Gastroesophageal sphincter (tissue), 3 donors: ENCODE measurements around the gene RPS3A.

Source experiments
- EP300 ChIP-seq: sonication (generic); formaldehyde crosslinking; IDR thresholded peaks from one replicate; pipeline ENCODE4 v1.6.1; 2017; ENCODE audit warnings: antibody characterized with exemption, mild to moderate bottlenecking
- POLR2A ChIP-seq, 2 donors: fragments of 450-650 bp; IDR thresholded peaks; one replicate each; pipeline ENCODE4 v1.6.1; 2017; ENCODE audit warnings: antibody characterized with exemption in 2 of 2, mild to moderate bottlenecking in 2 of 2, moderate library complexity in 1 of 2
- POLR2AphosphoS5 ChIP-seq: sonication (generic); formaldehyde crosslinking; IDR thresholded peaks from one replicate; pipeline ENCODE4 v1.6.1; 2017; ENCODE audit warnings: antibody characterized with exemption
- TF ChIP-seq, protein P1 (sequence below), 4 experiments: fragments of 200-600 bp in 2 of 4; fragments of 450-650 bp in 2 of 4; sonication (generic) in 1 of 4; IDR thresholded peaks; one replicate each; pipeline ENCODE4 v1.5.1; 2017 to 2019; ENCODE audit warnings: antibody characterized with exemption in 4 of 4, mild to moderate bottlenecking in 2 of 4, moderate library complexity in 2 of 4

DNA sequence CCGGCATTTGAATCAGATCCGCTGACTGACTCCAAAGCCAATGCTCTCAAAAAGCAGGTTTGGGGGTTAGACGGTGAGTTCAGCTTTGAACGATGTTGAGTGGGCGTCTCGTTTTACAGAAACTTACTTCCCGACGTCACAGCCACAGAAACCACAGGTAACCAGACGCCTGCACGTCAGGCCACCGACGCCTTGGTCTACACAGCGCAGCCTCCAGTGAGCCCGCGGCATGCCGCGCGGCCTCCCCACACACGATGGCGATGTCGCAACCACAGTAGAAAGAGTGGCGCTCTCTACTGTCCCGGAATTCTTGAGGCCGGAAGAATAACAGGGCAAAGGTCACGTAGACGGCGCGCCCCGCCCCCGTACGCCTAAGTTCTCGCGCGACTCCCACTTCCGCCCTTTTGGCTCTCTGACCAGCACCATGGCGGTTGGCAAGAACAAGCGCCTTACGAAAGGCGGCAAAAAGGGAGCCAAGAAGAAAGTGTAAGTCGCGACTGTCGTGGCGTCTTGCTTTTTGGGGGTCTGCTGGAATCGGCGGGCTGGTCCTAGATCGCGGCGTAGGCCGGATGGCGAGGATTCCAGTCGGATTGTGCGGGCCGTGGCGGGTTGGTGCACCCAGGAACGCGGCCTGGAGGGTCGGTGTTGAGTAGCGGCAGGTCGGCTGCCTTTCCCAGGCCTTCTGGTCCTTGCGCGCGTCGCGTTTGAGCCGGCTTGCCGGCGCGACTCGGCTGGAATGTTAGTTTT is at the start of gene RPS3A:
- TF ChIP-seq, protein P1, sequence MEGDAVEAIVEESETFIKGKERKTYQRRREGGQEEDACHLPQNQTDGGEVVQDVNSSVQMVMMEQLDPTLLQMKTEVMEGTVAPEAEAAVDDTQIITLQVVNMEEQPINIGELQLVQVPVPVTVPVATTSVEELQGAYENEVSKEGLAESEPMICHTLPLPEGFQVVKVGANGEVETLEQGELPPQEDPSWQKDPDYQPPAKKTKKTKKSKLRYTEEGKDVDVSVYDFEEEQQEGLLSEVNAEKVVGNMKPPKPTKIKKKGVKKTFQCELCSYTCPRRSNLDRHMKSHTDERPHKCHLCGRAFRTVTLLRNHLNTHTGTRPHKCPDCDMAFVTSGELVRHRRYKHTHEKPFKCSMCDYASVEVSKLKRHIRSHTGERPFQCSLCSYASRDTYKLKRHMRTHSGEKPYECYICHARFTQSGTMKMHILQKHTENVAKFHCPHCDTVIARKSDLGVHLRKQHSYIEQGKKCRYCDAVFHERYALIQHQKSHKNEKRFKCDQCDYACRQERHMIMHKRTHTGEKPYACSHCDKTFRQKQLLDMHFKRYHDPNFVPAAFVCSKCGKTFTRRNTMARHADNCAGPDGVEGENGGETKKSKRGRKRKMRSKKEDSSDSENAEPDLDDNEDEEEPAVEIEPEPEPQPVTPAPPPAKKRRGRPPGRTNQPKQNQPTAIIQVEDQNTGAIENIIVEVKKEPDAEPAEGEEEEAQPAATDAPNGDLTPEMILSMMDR (IDR thresholded peaks at IDR 0.05): peak in 3 of 4 experiments; percentile 60 to 97 (median 69)
- TF ChIP-seq POLR2A (IDR thresholded peaks at IDR 0.05) (peak; percentile 52 to 72), POLR2AphosphoS5 (peak; percentile 90), EP300 (no peak)
